H9 (cell line): ENCODE measurements around the gene OOEP. TPM values are rescaled to one million over a fixed set of nuclear protein-coding genes. Genes with fewer than 3 reads are reported as not detected.

Experiments used
- DNase-seq: peaks from one replicate; pipeline ENCODE4 v3.0.0-alpha.2; 2017
- H2AFZ ChIP-seq: one replicate; pipeline ENCODE4 v1.6.1; 2013; ENCODE audit warnings: mild to moderate bottlenecking, low read length, control low read depth, moderate library complexity
- H2AK5ac ChIP-seq: 2 replicates; pipeline ENCODE4 v1.6.1; 2013; ENCODE audit warnings: low read length, control low read depth, mixed read lengths; ENCODE audit not compliant: insufficient read length
- H2BK120ac ChIP-seq: one replicate; pipeline ENCODE4 v1.6.1; 2013; ENCODE audit warnings: low read depth, mild to moderate bottlenecking, low read length, control low read depth, inconsistent platforms; ENCODE audit not compliant: poor library complexity, severe bottlenecking
- H2BK12ac ChIP-seq: 2 replicates; pipeline ENCODE4 v1.6.1; 2013; ENCODE audit warnings: low read length, control low read depth, mixed read lengths, low read depth; ENCODE audit not compliant: insufficient read length
- H2BK15ac ChIP-seq: 2 replicates; pipeline ENCODE4 v1.6.1; 2013; ENCODE audit warnings: low read depth, low read length, control low read depth
- H2BK20ac ChIP-seq: one replicate; pipeline ENCODE4 v1.6.1; 2013; ENCODE audit warnings: low read depth, mild to moderate bottlenecking, low read length, control low read depth, inconsistent platforms; ENCODE audit not compliant: poor library complexity, severe bottlenecking
- H2BK5ac ChIP-seq: 2 replicates; pipeline ENCODE4 v1.6.1; 2013; ENCODE audit warnings: low read length, control low read depth, mixed read lengths; ENCODE audit not compliant: insufficient read length
- H3K14ac ChIP-seq: 2 replicates; pipeline ENCODE4 v1.6.1; 2013; ENCODE audit warnings: low read length, control low read depth; ENCODE audit not compliant: insufficient read depth
- H3K18ac ChIP-seq: 2 replicates; pipeline ENCODE4 v1.6.1; 2013; ENCODE audit warnings: low read depth, mild to moderate bottlenecking, mixed read lengths, low read length, control low read depth; ENCODE audit not compliant: insufficient read length
- H3K23ac ChIP-seq: 2 replicates; pipeline ENCODE4 v1.6.1; 2013; ENCODE audit warnings: low read length, control low read depth, mixed read lengths, low read depth; ENCODE audit not compliant: insufficient read length
- H3K23me2 ChIP-seq: 2 replicates; pipeline ENCODE4 v1.6.1; 2013; ENCODE audit warnings: low read depth, mild to moderate bottlenecking, mixed read lengths, low read length, control low read depth; ENCODE audit not compliant: insufficient read length, poor library complexity, severe bottlenecking
- H3K27ac ChIP-seq: 2 replicates; pipeline ENCODE4 v1.5.1; 2013; ENCODE audit warnings: low read length, control low read depth, mixed read lengths, low read depth; ENCODE audit not compliant: insufficient read length
- H3K27me3 ChIP-seq: 2 replicates; pipeline ENCODE4 v1.6.1; 2013; ENCODE audit warnings: low read length, control low read depth, inconsistent platforms; ENCODE audit not compliant: insufficient read depth
- H3K4ac ChIP-seq: 2 replicates; pipeline ENCODE4 v1.6.1; 2013; ENCODE audit warnings: low read depth, mild to moderate bottlenecking, control low read depth, inconsistent platforms, low read length, moderate library complexity
- H3K4me1 ChIP-seq: 2 replicates; pipeline ENCODE4 v1.6.1; 2013; ENCODE audit warnings: low read length, control low read depth, inconsistent platforms; ENCODE audit not compliant: insufficient read depth
- H3K4me2 ChIP-seq: 2 replicates; pipeline ENCODE4 v1.6.1; 2013; ENCODE audit warnings: low read length, control low read depth, mixed read lengths; ENCODE audit not compliant: insufficient read length, insufficient read depth
- H3K56ac ChIP-seq: 2 replicates; pipeline ENCODE4 v1.6.1; 2013; ENCODE audit warnings: low read depth, mild to moderate bottlenecking, mixed read lengths, low read length, control low read depth; ENCODE audit not compliant: insufficient read length
- H3K79me1 ChIP-seq: 2 replicates; pipeline ENCODE4 v1.6.1; 2013; ENCODE audit warnings: low read depth, mild to moderate bottlenecking, moderate library complexity, low read length, control low read depth, inconsistent platforms; ENCODE audit not compliant: insufficient read depth, poor library complexity, severe bottlenecking
- H3K79me2 ChIP-seq: 2 replicates; pipeline ENCODE4 v1.6.1; 2013; ENCODE audit warnings: low read length, control low read depth, inconsistent platforms; ENCODE audit not compliant: insufficient read depth
- H3K9ac ChIP-seq: 2 replicates; pipeline ENCODE4 v1.6.1; 2013; ENCODE audit warnings: low read length, control low read depth, mixed read lengths; ENCODE audit not compliant: insufficient read length; ENCODE audit errors: extremely low read depth
- H3K9me3 ChIP-seq: one replicate; pipeline ENCODE4 v1.6.1; 2013; ENCODE audit warnings: low read depth, low read length, inconsistent platforms; ENCODE audit not compliant: control insufficient read depth
- H3T11ph ChIP-seq: one replicate; pipeline ENCODE4 v1.6.1; 2013; ENCODE audit warnings: mild to moderate bottlenecking, low read length, control low read depth, inconsistent platforms
- H4K20me1 ChIP-seq: one replicate; pipeline ENCODE4 v1.6.1; 2013; ENCODE audit not compliant: control insufficient read depth, insufficient read length, insufficient read depth
- H4K5ac ChIP-seq: 2 replicates; pipeline ENCODE4 v1.6.1; 2013; ENCODE audit warnings: low read depth, mild to moderate bottlenecking, mixed read lengths, low read length, control low read depth; ENCODE audit not compliant: insufficient read length
- H4K8ac ChIP-seq: replicated peaks from 2 replicates; pipeline ENCODE4 v1.6.1; 2013; ENCODE audit warnings: low read length, control low read depth, mixed read lengths, low read depth; ENCODE audit not compliant: insufficient read length
- H4K91ac ChIP-seq: 2 replicates; pipeline ENCODE4 v1.6.1; 2013; ENCODE audit warnings: low read depth, mild to moderate bottlenecking, moderate library complexity, mixed read lengths, low read length, control low read depth; ENCODE audit not compliant: insufficient read length
- H3K27ac Mint-ChIP-seq, 3 experiments: 2 replicates in 2 of 3; 3 replicates in 1 of 3; pipeline ENCODE4 v1.8.0; 2020 to 2021; ENCODE audit warnings: mixed read lengths in 3 of 3, mild to moderate bottlenecking in 1 of 3, moderate library complexity in 1 of 3
- H3K27me3 Mint-ChIP-seq: 2 replicates; pipeline ENCODE4 v1.8.0; 2021; ENCODE audit warnings: low read depth, mild to moderate bottlenecking, moderate library complexity, mixed read lengths
- H3K36me3 Mint-ChIP-seq, 3 experiments: 2 replicates in 2 of 3; 3 replicates in 1 of 3; pipeline ENCODE4 v1.8.0; 2020 to 2021; ENCODE audit warnings: low read depth in 3 of 3, mixed read lengths in 3 of 3; ENCODE audit not compliant: insufficient read depth in 1 of 3
- H3K4me1 Mint-ChIP-seq, 2 experiments: 2 replicates each; pipeline ENCODE4 v1.8.0; 2020; ENCODE audit warnings: mixed read lengths in 2 of 2
- H3K4me3 Mint-ChIP-seq, 2 experiments: 2 replicates in 1 of 2; 3 replicates in 1 of 2; pipeline ENCODE4 v1.8.0; 2020 to 2021; ENCODE audit warnings: mild to moderate bottlenecking in 2 of 2, mixed read lengths in 2 of 2, moderate library complexity in 1 of 2
- H3K9me3 Mint-ChIP-seq, 2 experiments: 2 replicates in 1 of 2; 3 replicates in 1 of 2; pipeline ENCODE4 v1.8.0; 2020; ENCODE audit warnings: mild to moderate bottlenecking in 2 of 2, mixed read lengths in 2 of 2, moderate library complexity in 1 of 2
- CTCF ChIP-seq: fragments of 200-600 bp; sonication (generic); conservative IDR thresholded peaks from 3 replicates; pipeline ENCODE4 v1.8.0; 2021; ENCODE audit warnings: antibody characterized with exemption, mild to moderate bottlenecking
- WGBS: extraction: QIAGEN DNeasy Blood & Tissue Kit; methylation state at CpG from one replicate; pipeline ENCODE4 v1.1.7; 2013; ENCODE audit warnings: missing lambda C conversion rate, low lambda C conversion rate, mixed read lengths; ENCODE audit not compliant: insufficient read length; ENCODE audit errors: extremely low coverage; 5-methylcytosine and 5-hydroxymethylcytosine counted together
- total RNA-seq: library from RNA; stranded (reverse); gene quantifications from 2 replicates; pipeline ENCODE4 v1.2.1, GENCODE V29; 2021

OOEP gene
- total RNA-seq, 1 experiment from 2014 or later, result not detected

GRCh38 chr6:73348550-73349204, 21.0 kb downstream of the OOEP start:
- Mint-ChIP-seq H3K27me3 (peaks cover 25% of the 10 kb centered on the region), H3K27ac (peak overlapping the region; percentile 84 to 98 (median 89); a peak in 6 of 7 replicates), H3K36me3 (peaks cover 3 to 17% (median 11%) of the 10 kb centered on the region in 3 experiments), H3K9me3 (peaks cover 6 to 13% of the 10 kb centered on the region in 2 experiments), H3K4me1 (peaks cover 45 to 50% of the 10 kb centered on the region in 2 experiments), H3K4me3 (peak overlapping the region in 1 of 2 experiments; percentile 55; a peak in 1 of 5 replicates)
- H3T11ph ChIP-seq, result no peak overlapping the region
- H3K27ac ChIP-seq, result no peak overlapping the region
- WGBS, result no CpG with 5 or more reads among the region's 33 CpGs
- no peak overlapping the region for H3K23ac ChIP-seq
- no peak overlapping the region for H3K4ac ChIP-seq
- no peak overlapping the region for H3K56ac ChIP-seq
- H3K18ac ChIP-seq, result peak overlapping the region; percentile 66
- H4K5ac ChIP-seq, result peak overlapping the region; percentile 22
- no peak overlapping the region for H3K14ac ChIP-seq
- no peaks in the 10 kb centered on the region for H3K27me3 ChIP-seq
- H3K23me2 ChIP-seq, result no peaks in the 10 kb centered on the region
- H2BK12ac ChIP-seq, result peak overlapping the region; percentile 63
- H2BK20ac ChIP-seq, result no peak overlapping the region
- H3K9ac ChIP-seq, result no peak overlapping the region
- H3K79me2 ChIP-seq, result no peaks in the 10 kb centered on the region
- H3K9me3 ChIP-seq, result no peaks in the 10 kb centered on the region
- H2BK5ac ChIP-seq, result no peak overlapping the region
- no peak overlapping the region for H2AK5ac ChIP-seq
- H3K79me1 ChIP-seq, result no peaks in the 10 kb centered on the region
- TF ChIP-seq CTCF, result no peak
- peaks cover 6% of the 10 kb centered on the region for H3K4me1 ChIP-seq
- H3K4me2 ChIP-seq, result no peak overlapping the region
- no peak overlapping the region for H2AFZ ChIP-seq
- DNase-seq, result peak; percentile 43
- H2BK120ac ChIP-seq, result no peak overlapping the region
- H2BK15ac ChIP-seq, result no peak overlapping the region
- H4K91ac ChIP-seq, result peak overlapping the region; percentile 15
- H4K20me1 ChIP-seq, result no peaks in the 10 kb centered on the region
- H4K8ac ChIP-seq, result no peak overlapping the region
